Stimulated activated CD8-positive, alpha-beta memory T cell treated with anti-CD3 and anti-CD28 coated beads, Interleukin-4, amount 100 ng/mL, for 1 hour (primary cell): ENCODE results near the gene SMIM13.
A peak's percentile ranks its signal among the peaks of the same experiment; 100 is the strongest.

ENCODE experiments used
- DNase-seq, 2 donors: peaks; one replicate each; pipeline ENCODE4 v3.0.0-alpha.2; 2020; ENCODE audit warnings: low read depth in 2 of 2, low spot score in 1 of 2

The SMIM13 gene

GRCh38 chr6:11152581-11152980 lies 58.9 kb downstream of the SMIM13 start:
- DNase-seq, result no peak

GRCh38 chr6:11153447-11153846 lies 59.8 kb downstream of the SMIM13 start:
- DNase-seq, result no peak

- no peak for DNase-seq
Measured at GRCh38 chr6:11155589-11155988, 62.0 kb downstream of the SMIM13 start.

- no peak for DNase-seq
Measured at GRCh38 chr6:11160199-11160598, 66.6 kb downstream of the SMIM13 start.

- no peak for DNase-seq
Measured at GRCh38 chr6:11161031-11161956, 67.7 kb downstream of the SMIM13 start.

- DNase-seq, result no peak
Measured at GRCh38 chr6:11162262-11162661, 68.6 kb downstream of the SMIM13 start.

GRCh38 chr6:11163932-11164331 lies 70.3 kb downstream of the SMIM13 start:
- no peak for DNase-seq

- DNase-seq, result no peak
Measured at GRCh38 chr6:11164717-11165646, 71.3 kb downstream of the SMIM13 start.

GRCh38 chr6:11166948-11167347 lies 73.3 kb downstream of the SMIM13 start:
- no peak for DNase-seq

- no peak for DNase-seq
Measured at GRCh38 chr6:11168091-11168635, 74.5 kb downstream of the SMIM13 start.

GRCh38 chr6:11171952-11172351 lies 78.3 kb downstream of the SMIM13 start:
- DNase-seq, result no peak

GRCh38 chr6:11172501-11173327 lies 79.1 kb downstream of the SMIM13 start:
- peak; percentile 66 for DNase-seq

- DNase-seq, result no peak
Measured at GRCh38 chr6:11174242-11174611, 80.6 kb downstream of the SMIM13 start.

- DNase-seq, result no peak
Measured at GRCh38 chr6:11177271-11177670, 83.6 kb downstream of the SMIM13 start.

GRCh38 chr6:11179088-11179418 lies 85.4 kb downstream of the SMIM13 start:
- no peak for DNase-seq

- no peak for DNase-seq
Measured at GRCh38 chr6:11179419-11180202, 86.0 kb downstream of the SMIM13 start.

- DNase-seq, result no peak
Measured at GRCh38 chr6:11181478-11182136, 88.0 kb downstream of the SMIM13 start.

GRCh38 chr6:11183761-11184362 lies 90.2 kb downstream of the SMIM13 start:
- no peak for DNase-seq

GRCh38 chr6:11185204-11185842 lies 91.7 kb downstream of the SMIM13 start:
- DNase-seq, result no peak
